ENCODE measurements around the gene PXYLP1. TPM values are rescaled to one million over a fixed set of nuclear protein-coding genes. Genes with fewer than 3 reads are reported as not detected.

Gene PXYLP1
- total and polyA plus RNA-seq, 10 of the 15 experiments (the other 5 are each of a cell fraction or from before 2014, with no cell fraction given), result 0.06 to 1.7 (median 0.35) TPM

DNA sequence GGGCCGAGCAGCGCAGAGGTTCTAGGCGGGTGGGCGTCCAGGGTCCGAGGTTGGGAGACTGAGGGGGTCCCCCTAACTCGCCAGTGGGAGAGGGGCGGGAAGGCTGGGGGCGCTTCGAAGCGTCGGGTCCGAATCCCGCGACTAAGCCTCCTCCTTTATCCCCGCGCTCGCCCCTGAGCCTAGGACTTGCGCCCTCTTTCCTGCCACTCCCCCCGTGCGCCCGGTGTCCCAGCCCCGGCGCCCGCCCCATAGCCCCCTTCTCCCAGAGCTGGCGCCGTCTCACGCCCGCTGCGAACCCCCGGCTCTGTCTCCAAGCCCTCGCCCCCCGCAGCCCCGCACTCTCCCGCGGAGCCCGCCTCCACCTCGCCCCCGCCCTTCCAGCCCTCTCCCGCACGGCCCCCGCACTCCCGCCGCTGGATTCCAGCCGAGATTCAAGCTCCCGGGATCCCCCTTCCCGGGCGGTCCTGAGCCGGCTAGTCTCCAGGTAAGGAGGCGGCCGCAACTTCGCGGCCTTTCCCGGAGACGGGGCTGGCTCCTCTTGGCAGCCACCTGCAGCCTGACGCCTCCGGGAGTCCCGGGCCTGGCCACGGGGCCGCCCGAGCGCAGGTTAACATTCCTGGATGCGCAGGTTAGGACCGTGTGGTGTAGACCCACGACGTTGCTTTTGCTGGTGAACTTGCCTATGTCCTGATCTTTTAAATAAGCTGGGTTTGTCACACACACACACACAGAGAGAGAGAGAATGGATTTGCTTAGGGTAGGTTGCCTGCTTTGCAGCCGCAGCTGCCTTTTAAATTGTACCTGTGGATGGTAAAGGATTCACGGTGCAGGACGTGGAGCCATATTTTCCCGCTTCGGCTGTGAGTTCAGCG is 563 bp downstream of the PXYLP1 start:
- ATAC-seq, result peak; percentile 3; the same call in 2 of the 3 replicates
- Histone ChIP-seq H4K20me1 (ENCODE audit: control insufficient read depth, insufficient read depth) (no peaks in the 10 kb centered on the region; the same call in none of the 2 replicates), H3K4me1 (ENCODE audit: control insufficient read depth, insufficient read depth, low read length) (0 out of 2 replicates have a peak, but pooled peaks cover 3% of the 10 kb centered on the region), H3K4me3 (peak overlapping the region; percentile 62), H3K4me2 (ENCODE audit: control insufficient read depth, insufficient read depth) (peak overlapping the region; percentile 87), H3K27ac (ENCODE audit: control insufficient read depth, insufficient read depth) (no peak overlapping the region), H3K36me3 (ENCODE audit: control insufficient read depth in 2 of 2, insufficient read depth in 2 of 2, low read length in 1 of 2) (no peaks in the 10 kb centered on the region), H2AFZ (ENCODE audit: control insufficient read depth, low read depth, low read length) (peak overlapping the region; percentile 72), H3K9me3 (replicated peaks; ENCODE audit: control insufficient read depth, insufficient read depth, low read length) (no peaks in the 10 kb centered on the region), H3K27me3 (replicated peaks in 1 of 2; ENCODE audit: control insufficient read depth in 2 of 2, insufficient read depth in 2 of 2, low read length in 1 of 2) (peaks cover 0 to 2% of the 10 kb centered on the region in 2 experiments; a peak in 3 of 4 replicates), H3K9ac (ENCODE audit: control insufficient read depth, insufficient read depth, low read length) (no peak overlapping the region), H3K79me2 (ENCODE audit: control insufficient read depth, insufficient read depth, low read length) (no peaks in the 10 kb centered on the region)
- in situ Hi-C loops (cut with MboI), result no loop called here
- POLR2A ChIA-PET, result no interaction called here
- intact Hi-C loops (cut with micrococcal nuclease; ENCODE audit: unreplicated experiment), result loop anchor here (2.0 to 5.0 kb wide), 3 partner anchors 45 to 220 kb away; no protein-coding TSS in a partner anchor
- no peak for FAIRE-seq
- no TSS peak for BruUV-seq (replicated peaks)
- CTCF ChIA-PET, result interaction anchor here (0.7 to 3.1 kb wide), 25 partner anchors 9 to 1046 kb away, joined by 3 to 21 read pairs (median 3); partner anchors contain the start of gene SLC25A36
- 3% methylated on average over 34 of the region's 71 CpGs for WGBS (ENCODE audit: insufficient coverage, insufficient replicate concordance, low lambda C conversion rate, missing lambda C conversion rate)
- TF ChIP-seq SUZ12 (IDR thresholded peaks at IDR 0.05; ENCODE audit: unreplicated experiment) (peak; percentile 62), NFXL1 (IDR thresholded peaks at IDR 0.05; ENCODE audit: borderline replicate concordance) (no peak), NR2C1 (IDR thresholded peaks at IDR 0.05) (0 out of 2 replicates have a peak, but pooled peaks have one; percentile 0)
- RAD21 ChIA-PET (ENCODE audit: unreplicated experiment), result interaction anchor here (0.9 to 1.8 kb wide), 15 partner anchors 24 to 328 kb away, joined by 3 to 8 read pairs (median 4); no protein-coding TSS in a partner anchor
- SMC1A ChIA-PET (ENCODE audit: uncharacterized antibody, unreplicated experiment), result interaction anchor here (1.7 kb wide), 1 partner anchor 38 kb away, joined by 3 read pairs; no protein-coding TSS in a partner anchor
- DNase-seq (ENCODE audit: low read depth, low spot score), result no peak

Data from GM12878 (cell line).